Esophagus muscularis mucosa (tissue), 4 donors: ENCODE data around the gene PXN. TPM values are rescaled to one million over a fixed set of nuclear protein-coding genes. Genes with fewer than 3 reads are reported as not detected.
"Not testable (repeated sequence)": the region's sequence is repeated elsewhere in the genome, so short reads cannot be mapped to it uniquely, and the experiment has no call there.

Source experiments
- DNase-seq: peaks from one replicate; pipeline ENCODE4 v3.0.0-alpha.2; 2017; ENCODE audit errors: extremely low spot score
- H3K27ac ChIP-seq, 4 donors: fragments of 200-600 bp; sonication (generic); replicated peaks in 1 of 4; 1 replicate in 3 of 4; 2 replicates in 1 of 4; pipeline ENCODE4 v1.5.1; 2016 to 2019; ENCODE audit warnings: mild to moderate bottlenecking in 1 of 4
- H3K27me3 ChIP-seq, 4 donors: fragments of 200-600 bp; sonication (generic); one replicate each; pipeline versions ENCODE4 v1.5.1 to v1.6.0; 2016 to 2019
- H3K36me3 ChIP-seq, 4 donors: fragments of 200-600 bp; sonication (generic); one replicate each; pipeline ENCODE4 v1.5.1; 2016 to 2019
- H3K4me1 ChIP-seq, 4 donors: fragments of 200-600 bp; sonication (generic); one replicate each; pipeline ENCODE4 v1.5.1; 2016 to 2019
- H3K4me3 ChIP-seq, 4 donors: fragments of 200-600 bp; sonication (generic); 1 replicate in 2 of 4; 2 replicates in 2 of 4; pipeline ENCODE4 v1.5.1; 2016 to 2019; ENCODE audit warnings: mild to moderate bottlenecking in 4 of 4, moderate library complexity in 1 of 4
- H3K9me3 ChIP-seq, 4 donors: fragments of 200-600 bp; sonication (generic); 1 replicate in 3 of 4; 2 replicates in 1 of 4; pipeline ENCODE4 v1.5.1; 2016 to 2019
- EP300 ChIP-seq: sonication (generic); formaldehyde crosslinking; IDR thresholded peaks from one replicate; pipeline ENCODE4 v1.6.1; 2017; ENCODE audit warnings: antibody characterized with exemption
- POLR2A ChIP-seq: fragments of 450-650 bp; IDR thresholded peaks from one replicate; pipeline ENCODE4 v1.6.1; 2017; ENCODE audit warnings: antibody characterized with exemption, moderate library complexity, mild to moderate bottlenecking, low read depth
- POLR2AphosphoS5 ChIP-seq, 2 donors: sonication (generic); formaldehyde crosslinking; IDR thresholded peaks; one replicate each; pipeline ENCODE4 v1.6.1; 2017; ENCODE audit warnings: antibody characterized with exemption in 2 of 2
- WGBS: methylation state at CpG from one replicate; pipeline ENCODE4 v1.1.5; 2018; 5-methylcytosine and 5-hydroxymethylcytosine counted together
- intact Hi-C: fragments of 100-400 bp; cut with DNase I; formaldehyde crosslinking; loops from one replicate; pipeline ENCODE4 v1.15.1; 2023
- total RNA-seq, 4 donors: library from RNA; depleted of rRNA; stranded (reverse); fragments of >200 nt; gene quantifications; one replicate each; pipeline versions ENCODE4 v1.1.0 to v1.2.1, GENCODE V29; 2016
- TF ChIP-seq, protein P1 (sequence below), 3 experiments: fragments of 200-600 bp in 2 of 3; fragments of 450-650 bp in 1 of 3; sonication (generic) in 2 of 3; IDR thresholded peaks; one replicate each; pipeline ENCODE4 v1.5.1; 2017 to 2019; ENCODE audit warnings: antibody characterized with exemption in 3 of 3, mild to moderate bottlenecking in 2 of 3, moderate library complexity in 1 of 3

The PXN gene
- total RNA-seq, 4 donors from 2014 or later: 51.9 to 89.4 (median 71.9) TPM

- intact Hi-C loops: no loop called here
- WGBS: 69% methylated on average over 4 of the region's 4 CpGs
- Histone ChIP-seq H3K4me3 (no peak overlapping the region), H3K9me3 (no peaks in the 10 kb centered on the region), H3K4me1 (peaks cover 33 to 81% (median 68%) of the 10 kb centered on the region in 4 donors), H3K36me3 (peaks cover 26 to 44% (median 37%) of the 10 kb centered on the region in 4 donors), H3K27me3 (no peaks in the 10 kb centered on the region), H3K27ac (no peak overlapping the region)
- no peak for DNase-seq
- TF ChIP-seq POLR2AphosphoS5 (IDR thresholded peaks at IDR 0.05) (no peak), EP300 (no peak)
Measured at GRCh38 chr12:120197542-120197887, 68.0 kb downstream of the PXN start.

- H3K27me3 ChIP-seq, H3K4me3 ChIP-seq, DNase-seq, intact Hi-C loops, H3K9me3 ChIP-seq: not testable (repeated sequence)
- WGBS: 69% methylated on average over 7 of the region's 7 CpGs
- H3K4me1 ChIP-seq: peaks cover 33 to 84% (median 69%) of the 10 kb centered on the region in 4 donors
- H3K27ac ChIP-seq: peak overlapping the region in 1 of 4 donors; percentile 38
- H3K36me3 ChIP-seq: peaks cover 26 to 44% (median 37%) of the 10 kb centered on the region in 4 donors
Measured at GRCh38 chr12:120196817-120197541, 68.6 kb downstream of the PXN start.

GRCh38 chr12:120196363-120196762 is 69.2 kb downstream of the PXN start:
- peak overlapping the region in 1 of 4 donors; percentile 86 for H3K27ac ChIP-seq
- H3K4me1 ChIP-seq: peaks cover 33 to 85% (median 65%) of the 10 kb centered on the region in 4 donors
- DNase-seq: no peak
- H3K4me3 ChIP-seq: no peak overlapping the region
- peaks cover 26 to 45% (median 38%) of the 10 kb centered on the region in 4 donors for H3K36me3 ChIP-seq
- WGBS: 57% methylated on average over 1 of the region's 1 CpG
- intact Hi-C loops: no loop called here
- H3K27me3 ChIP-seq: no peaks in the 10 kb centered on the region
- TF ChIP-seq POLR2AphosphoS5 (IDR thresholded peaks at IDR 0.05) (no peak), EP300 (no peak), POLR2A (no peak)
- TF ChIP-seq, protein P1, sequence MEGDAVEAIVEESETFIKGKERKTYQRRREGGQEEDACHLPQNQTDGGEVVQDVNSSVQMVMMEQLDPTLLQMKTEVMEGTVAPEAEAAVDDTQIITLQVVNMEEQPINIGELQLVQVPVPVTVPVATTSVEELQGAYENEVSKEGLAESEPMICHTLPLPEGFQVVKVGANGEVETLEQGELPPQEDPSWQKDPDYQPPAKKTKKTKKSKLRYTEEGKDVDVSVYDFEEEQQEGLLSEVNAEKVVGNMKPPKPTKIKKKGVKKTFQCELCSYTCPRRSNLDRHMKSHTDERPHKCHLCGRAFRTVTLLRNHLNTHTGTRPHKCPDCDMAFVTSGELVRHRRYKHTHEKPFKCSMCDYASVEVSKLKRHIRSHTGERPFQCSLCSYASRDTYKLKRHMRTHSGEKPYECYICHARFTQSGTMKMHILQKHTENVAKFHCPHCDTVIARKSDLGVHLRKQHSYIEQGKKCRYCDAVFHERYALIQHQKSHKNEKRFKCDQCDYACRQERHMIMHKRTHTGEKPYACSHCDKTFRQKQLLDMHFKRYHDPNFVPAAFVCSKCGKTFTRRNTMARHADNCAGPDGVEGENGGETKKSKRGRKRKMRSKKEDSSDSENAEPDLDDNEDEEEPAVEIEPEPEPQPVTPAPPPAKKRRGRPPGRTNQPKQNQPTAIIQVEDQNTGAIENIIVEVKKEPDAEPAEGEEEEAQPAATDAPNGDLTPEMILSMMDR (IDR thresholded peaks at IDR 0.05): no peak
- H3K9me3 ChIP-seq: no peaks in the 10 kb centered on the region

GRCh38 chr12:120194534-120195395 is 70.8 kb downstream of the PXN start, which contains the start of gene GCN1:
TSS of gene GCN1 (minus strand) at chr12:120194715. CDS start at chr12:120194697, 18 bp downstream.
- 8% methylated on average over 21 of the region's 62 CpGs for WGBS
- H3K4me1 ChIP-seq: peaks cover 26 to 80% (median 58%) of the 10 kb centered on the region in 4 donors
- H3K4me3 ChIP-seq: peak within 1 kb of the TSS; percentile 75 to 97 (median 88)
- H3K27me3 ChIP-seq: no peaks in the 10 kb centered on the region
- peak within 1 kb of the TSS; percentile 81 to 86 (median 84) for H3K27ac ChIP-seq
- TF ChIP-seq, protein P1 (IDR thresholded peaks at IDR 0.05): peak in 1 of 3 experiments; percentile 17
- no peak for TF ChIP-seq EP300
- peak; percentile 80 for TF ChIP-seq POLR2A
- peak; percentile 89 to 96 for TF ChIP-seq POLR2AphosphoS5 (IDR thresholded peaks at IDR 0.05)
- H3K36me3 ChIP-seq: peaks cover 30 to 58% (median 46%) of the 10 kb centered on the region in 4 donors
- no peaks in the 10 kb centered on the region for H3K9me3 ChIP-seq
- intact Hi-C loops: no loop called here
- peak; percentile 94 for DNase-seq

DNA sequence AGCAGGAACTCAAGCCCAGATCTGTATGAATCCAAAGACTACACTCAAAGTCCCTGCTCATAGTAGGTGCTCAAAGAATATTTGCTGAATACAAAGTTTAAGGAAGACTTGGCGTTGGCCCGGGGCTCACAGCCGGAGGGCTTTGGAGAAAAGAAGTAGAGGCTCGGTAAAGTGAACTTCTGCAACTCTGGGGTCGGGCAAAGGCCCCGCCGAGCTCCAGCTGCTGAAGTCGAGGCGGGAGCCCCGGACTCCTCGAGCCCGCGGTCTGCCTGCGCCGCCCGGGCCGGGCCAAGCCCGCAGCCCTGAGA is 71.3 kb downstream of the PXN start:
- DNase-seq: no peak
- Histone ChIP-seq H3K36me3 (peaks cover 33 to 61% (median 48%) of the 10 kb centered on the region in 4 donors), H3K4me1 (peaks cover 20 to 75% (median 53%) of the 10 kb centered on the region in 4 donors), H3K27ac (peak overlapping the region; percentile 81 to 86 (median 84)), H3K4me3 (peak overlapping the region; percentile 75 to 97 (median 88)), H3K9me3 (no peaks in the 10 kb centered on the region), H3K27me3 (no peaks in the 10 kb centered on the region)
- TF ChIP-seq POLR2A: no peak
- intact Hi-C loops: no loop called here
- WGBS: 0% methylated on average over 2 of the region's 18 CpGs

DNA sequence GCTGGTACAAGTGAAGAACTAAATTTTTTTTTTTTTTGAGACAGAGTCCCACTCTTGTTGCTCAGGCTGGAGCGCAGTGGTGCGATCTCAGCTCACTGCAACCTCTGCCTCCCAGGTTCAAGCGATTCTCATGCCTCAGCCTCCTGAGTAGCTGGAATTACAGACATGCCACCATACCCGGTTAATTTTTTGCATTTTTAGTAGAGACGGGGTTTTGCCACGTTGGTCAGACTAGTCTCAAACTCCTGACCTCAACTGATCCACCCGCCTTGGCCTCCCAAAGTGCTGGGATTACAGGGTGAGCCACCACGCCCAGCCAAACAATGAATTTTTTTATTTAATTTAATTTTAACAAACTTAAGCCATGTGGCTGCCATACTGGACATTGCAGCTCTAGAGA is 72.2 kb downstream of the PXN start:
- H3K27me3 ChIP-seq, H3K9me3 ChIP-seq, H3K27ac ChIP-seq, DNase-seq, intact Hi-C loops: not testable (repeated sequence)
- 84% methylated on average over 8 of the region's 8 CpGs for WGBS
- H3K36me3 ChIP-seq: peaks cover 33 to 61% (median 48%) of the 10 kb centered on the region in 4 donors
- H3K4me1 ChIP-seq: peaks cover 15 to 66% (median 44%) of the 10 kb centered on the region in 4 donors
- H3K4me3 ChIP-seq: peak overlapping the region in 2 of 4 donors; percentile 86 to 97
